ENCODE measurements around the gene BCL2L14. TPM values are rescaled to one million over a fixed set of nuclear protein-coding genes. Genes with fewer than 3 reads are reported as not detected.
A peak's percentile ranks its signal among the peaks of the same experiment; 100 is the strongest.
"Not testable (repeated sequence)": the region's sequence is repeated elsewhere in the genome, so short reads cannot be mapped to it uniquely, and the experiment has no call there.

Gene BCL2L14
- total RNA-seq, 1 donor from 2014 or later, result not detected

- peak; percentile 88 for DNase-seq (ENCODE audit: low read depth)
Measured at GRCh38 chr12:12107678-12108077, 36.9 kb downstream of the BCL2L14 start.

- DNase-seq (ENCODE audit: low read depth), result no peak
Measured at GRCh38 chr12:12108441-12109058, 37.8 kb downstream of the BCL2L14 start.

GRCh38 chr12:12110923-12111555 is 40.3 kb downstream of the BCL2L14 start:
- not testable (repeated sequence) for DNase-seq (ENCODE audit: low read depth)

- DNase-seq (ENCODE audit: low read depth), result no peak
Measured at GRCh38 chr12:12115514-12115913, 44.8 kb downstream of the BCL2L14 start.

GRCh38 chr12:12116677-12117076 is 45.9 kb downstream of the BCL2L14 start:
- no peak for DNase-seq (ENCODE audit: low read depth)

GRCh38 chr12:12121061-12121460 is 50.3 kb downstream of the BCL2L14 start:
- no peak for DNase-seq (ENCODE audit: low read depth)

- DNase-seq (ENCODE audit: low read depth), result no peak
Measured at GRCh38 chr12:12123036-12123604, 52.4 kb downstream of the BCL2L14 start.

- no peak for DNase-seq (ENCODE audit: low read depth)
Measured at GRCh38 chr12:12126551-12126950, 55.8 kb downstream of the BCL2L14 start.

GRCh38 chr12:12127304-12127703 is 56.6 kb downstream of the BCL2L14 start:
- no peak for DNase-seq (ENCODE audit: low read depth)

- no peak for DNase-seq (ENCODE audit: low read depth)
Measured at GRCh38 chr12:12128670-12129069, 57.9 kb downstream of the BCL2L14 start.

- no peak for DNase-seq (ENCODE audit: low read depth)
Measured at GRCh38 chr12:12133259-12133658, 62.5 kb downstream of the BCL2L14 start.

- no peak for DNase-seq (ENCODE audit: low read depth)
Measured at GRCh38 chr12:12133785-12134184, 63.0 kb downstream of the BCL2L14 start.

- DNase-seq (ENCODE audit: low read depth), result no peak
Measured at GRCh38 chr12:12138203-12139154, 67.7 kb downstream of the BCL2L14 start.

GRCh38 chr12:12141000-12141399 is 70.3 kb downstream of the BCL2L14 start:
- no peak for DNase-seq (ENCODE audit: low read depth)

- not testable (repeated sequence) for DNase-seq (ENCODE audit: low read depth)
Measured at GRCh38 chr12:12144531-12144930, 73.8 kb downstream of the BCL2L14 start.

GRCh38 chr12:12147111-12147510 is 76.4 kb downstream of the BCL2L14 start:
- DNase-seq (ENCODE audit: low read depth), result no peak

Small RNA genes lying within 50 kb of the gene (microRNA-seq; reads per million reads assigned to microRNA genes)
- gene MIR1244-4, result not detected

Other genes starting within 250 kb of the BCL2L14 start
- 21.6 and 22.7 TPM in 2 replicates for gene LRP6, start 196.1 kb downstream of the BCL2L14 start, total RNA-seq